GM12878 (cell line): ENCODE measurements around the gene CENPX. TPM values are rescaled to one million over a fixed set of nuclear protein-coding genes. Genes with fewer than 3 reads are reported as not detected.

Experiments
- ASH2L ChIP-seq: fragments of 300-600, 200-600 bp; sonication (generic); IDR thresholded peaks from 2 replicates; pipeline ENCODE4 v1.6.1; 2017; ENCODE audit warnings: low read depth, mild to moderate bottlenecking, borderline replicate concordance
- BHLHE40 ChIP-seq, 2 experiments: fragments of 450-650 bp in 1 of 2; IDR thresholded peaks; 2 replicates each; pipeline ENCODE4 v1.6.1; 2011 to 2017; ENCODE audit warnings: low read depth in 2 of 2, borderline replicate concordance in 1 of 2, improper control_type of control experiment in 1 of 2, low read length in 1 of 2, mild to moderate bottlenecking in 1 of 2
- EGR1 ChIP-seq, 2 experiments: IDR thresholded peaks; 1 replicate in 1 of 2; 2 replicates in 1 of 2; pipeline ENCODE4 v1.6.1; 2011 to 2012; ENCODE audit warnings: low read depth in 2 of 2, low read length in 2 of 2, borderline replicate concordance in 1 of 2, mild to moderate bottlenecking in 1 of 2, moderate library complexity in 1 of 2
- GATAD2B ChIP-seq: fragments of 450-650 bp; conservative IDR thresholded peaks from 2 replicates; pipeline ENCODE4 v1.6.1; 2017; ENCODE audit warnings: low read depth, mild to moderate bottlenecking, moderate library complexity
- IKZF1 ChIP-seq: fragments of 450-650 bp; conservative IDR thresholded peaks from 2 replicates; pipeline ENCODE4 v1.6.1; 2017; ENCODE audit warnings: antibody characterized with exemption, mild to moderate bottlenecking
- IRF4 ChIP-seq: IDR thresholded peaks from 2 replicates; pipeline ENCODE4 v1.6.1; 2011; ENCODE audit warnings: low read depth, low read length
- JUNB ChIP-seq: IDR thresholded peaks from 2 replicates; pipeline ENCODE4 v1.6.1; 2016; ENCODE audit warnings: antibody characterized with exemption, mild to moderate bottlenecking
- MTA3 ChIP-seq: IDR thresholded peaks from 2 replicates; pipeline ENCODE4 v1.6.1; 2012; ENCODE audit warnings: low read length, inconsistent platforms, borderline replicate concordance
- MYC ChIP-seq: IDR thresholded peaks from 2 replicates; pipeline ENCODE4 v1.6.1; 2011; ENCODE audit warnings: mild to moderate bottlenecking, low read length, moderate library complexity, inconsistent platforms; ENCODE audit not compliant: insufficient read depth, insufficient replicate concordance, insufficient read length, severe bottlenecking
- SIX5 ChIP-seq: IDR thresholded peaks from 2 replicates; pipeline ENCODE4 v1.6.1; 2011; ENCODE audit warnings: mild to moderate bottlenecking, low read depth, low read length, moderate library complexity; ENCODE audit not compliant: severe bottlenecking
- SMC3 ChIP-seq: IDR thresholded peaks from 2 replicates; pipeline ENCODE4 v1.6.1; 2011; ENCODE audit warnings: low read length, improper control_type of control experiment, borderline replicate concordance
- TCF12 ChIP-seq: IDR thresholded peaks from 2 replicates; pipeline ENCODE4 v1.6.1; 2011; ENCODE audit warnings: low read depth, mild to moderate bottlenecking, low read length
- TCF3 ChIP-seq: IDR thresholded peaks from 2 replicates; pipeline ENCODE4 v1.6.1; 2012; ENCODE audit warnings: low read depth, mild to moderate bottlenecking, low read length, borderline replicate concordance; ENCODE audit not compliant: insufficient read depth
- ZNF24 ChIP-seq: fragments of 450-650 bp; IDR thresholded peaks from 2 replicates; pipeline ENCODE4 v1.6.1; 2017; ENCODE audit warnings: antibody characterized with exemption, mild to moderate bottlenecking
- ZSCAN29 ChIP-seq: fragments of 450-650 bp; IDR thresholded peaks from 2 replicates; pipeline ENCODE4 v1.6.1; 2017; ENCODE audit warnings: mild to moderate bottlenecking, moderate library complexity
- ZZZ3 ChIP-seq: IDR thresholded peaks from 2 replicates; pipeline ENCODE4 v1.6.1; 2011; ENCODE audit warnings: low read depth; ENCODE audit not compliant: control insufficient read depth, insufficient read length
- polyA plus RNA-seq, 11 experiments: library from polyadenylated mRNA; depleted of rRNA in 4 of 11; unstranded in 6 of 11; stranded (reverse) in 5 of 11; fragments of >200 nt; fragmentation: Nextera tagmentation in 4 of 11; fragmentation: Illumina TruSeq in 1 of 11; extraction: Ambion mirVana in 4 of 11; extraction: Trizol in 1 of 11; gene quantifications; 1 replicate in 1 of 11; 2 replicates in 10 of 11; pipeline versions ENCODE4 v1.2.1 to v1.2.3, GENCODE V29; 2011 to 2016; ENCODE audit warnings: inconsistent platforms in 2 of 11, missing spikeins in 2 of 11, low read depth in 1 of 11
- total RNA-seq, 4 experiments: library from RNA; depleted of rRNA in 3 of 4; stranded (reverse); fragments of >200 nt in 3 of 4; fragmentation: Illumina TruSeq in 1 of 4; extraction: Trizol in 1 of 4; gene quantifications; 2 replicates each; pipeline versions ENCODE4 v1.2.1 to v1.2.3, GENCODE V29; 2013 to 2021
- TF ChIP-seq, protein P1 (sequence below): IDR thresholded peaks from 2 replicates; pipeline ENCODE4 v1.6.1; 2012; ENCODE audit warnings: improper control_type of control experiment, low read depth, low read length; ENCODE audit not compliant: insufficient replicate concordance
- TF ChIP-seq, protein P2 (sequence below): fragments of 450-650 bp; IDR thresholded peaks from 2 replicates; pipeline ENCODE4 v1.6.1; 2016; ENCODE audit warnings: mild to moderate bottlenecking, moderate library complexity, borderline replicate concordance
- TF ChIP-seq, protein P3 (sequence below): fragments of 450-650 bp; IDR thresholded peaks from 2 replicates; pipeline ENCODE4 v1.6.1; 2014; ENCODE audit warnings: mild to moderate bottlenecking

Gene CENPX
- total and polyA plus RNA-seq, 10 of the 15 experiments (the other 5 are each of a cell fraction or from before 2014, with no cell fraction given) = 11.7 to 182 (median 71.9) TPM

DNA sequence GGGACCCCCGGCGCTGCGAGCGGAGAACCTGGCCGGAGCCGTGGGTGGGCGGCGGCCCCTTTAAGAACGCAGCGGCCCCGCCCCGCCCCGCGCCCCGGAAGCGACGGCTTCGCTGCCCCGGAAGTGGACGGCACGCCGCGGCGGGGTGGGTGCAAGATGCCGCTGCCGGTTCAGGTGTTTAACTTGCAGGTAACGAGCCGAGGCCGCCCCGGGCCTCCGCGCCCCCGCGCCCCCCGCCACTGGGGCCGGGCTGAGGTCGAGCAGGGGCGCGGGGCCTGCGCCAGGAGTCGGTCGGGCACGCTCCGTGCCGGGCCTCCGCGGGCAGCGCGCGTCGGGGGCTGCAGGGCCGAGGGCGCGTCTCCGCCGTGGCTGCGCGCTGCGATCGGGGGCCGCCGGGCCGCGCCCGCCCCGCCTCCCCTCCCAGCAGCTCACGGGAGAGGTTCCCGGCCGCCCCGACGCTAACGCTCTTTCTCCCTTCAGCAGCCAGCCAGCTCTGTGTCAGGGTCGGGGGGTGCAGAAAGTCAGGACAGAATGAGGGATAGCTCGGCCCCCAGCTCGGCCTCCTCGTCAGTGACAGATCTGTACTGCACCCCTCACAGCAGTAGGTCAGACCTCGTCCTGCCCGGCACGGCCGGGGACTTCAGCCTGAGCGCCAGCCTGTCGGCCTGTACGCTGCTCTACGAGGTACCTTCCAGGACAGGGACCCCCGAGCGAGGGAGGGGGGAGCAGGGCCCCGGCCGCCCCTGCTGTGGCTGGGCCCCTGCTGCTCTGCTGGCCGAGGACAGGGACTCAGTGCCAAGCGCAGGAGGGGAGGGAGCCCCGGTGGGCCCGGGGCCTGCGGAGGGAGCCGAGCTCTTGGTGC is 29.3 kb upstream of the CENPX start, which contains the start of the genes GPS1 and RFNG (continued):
- TF ChIP-seq, protein P1, sequence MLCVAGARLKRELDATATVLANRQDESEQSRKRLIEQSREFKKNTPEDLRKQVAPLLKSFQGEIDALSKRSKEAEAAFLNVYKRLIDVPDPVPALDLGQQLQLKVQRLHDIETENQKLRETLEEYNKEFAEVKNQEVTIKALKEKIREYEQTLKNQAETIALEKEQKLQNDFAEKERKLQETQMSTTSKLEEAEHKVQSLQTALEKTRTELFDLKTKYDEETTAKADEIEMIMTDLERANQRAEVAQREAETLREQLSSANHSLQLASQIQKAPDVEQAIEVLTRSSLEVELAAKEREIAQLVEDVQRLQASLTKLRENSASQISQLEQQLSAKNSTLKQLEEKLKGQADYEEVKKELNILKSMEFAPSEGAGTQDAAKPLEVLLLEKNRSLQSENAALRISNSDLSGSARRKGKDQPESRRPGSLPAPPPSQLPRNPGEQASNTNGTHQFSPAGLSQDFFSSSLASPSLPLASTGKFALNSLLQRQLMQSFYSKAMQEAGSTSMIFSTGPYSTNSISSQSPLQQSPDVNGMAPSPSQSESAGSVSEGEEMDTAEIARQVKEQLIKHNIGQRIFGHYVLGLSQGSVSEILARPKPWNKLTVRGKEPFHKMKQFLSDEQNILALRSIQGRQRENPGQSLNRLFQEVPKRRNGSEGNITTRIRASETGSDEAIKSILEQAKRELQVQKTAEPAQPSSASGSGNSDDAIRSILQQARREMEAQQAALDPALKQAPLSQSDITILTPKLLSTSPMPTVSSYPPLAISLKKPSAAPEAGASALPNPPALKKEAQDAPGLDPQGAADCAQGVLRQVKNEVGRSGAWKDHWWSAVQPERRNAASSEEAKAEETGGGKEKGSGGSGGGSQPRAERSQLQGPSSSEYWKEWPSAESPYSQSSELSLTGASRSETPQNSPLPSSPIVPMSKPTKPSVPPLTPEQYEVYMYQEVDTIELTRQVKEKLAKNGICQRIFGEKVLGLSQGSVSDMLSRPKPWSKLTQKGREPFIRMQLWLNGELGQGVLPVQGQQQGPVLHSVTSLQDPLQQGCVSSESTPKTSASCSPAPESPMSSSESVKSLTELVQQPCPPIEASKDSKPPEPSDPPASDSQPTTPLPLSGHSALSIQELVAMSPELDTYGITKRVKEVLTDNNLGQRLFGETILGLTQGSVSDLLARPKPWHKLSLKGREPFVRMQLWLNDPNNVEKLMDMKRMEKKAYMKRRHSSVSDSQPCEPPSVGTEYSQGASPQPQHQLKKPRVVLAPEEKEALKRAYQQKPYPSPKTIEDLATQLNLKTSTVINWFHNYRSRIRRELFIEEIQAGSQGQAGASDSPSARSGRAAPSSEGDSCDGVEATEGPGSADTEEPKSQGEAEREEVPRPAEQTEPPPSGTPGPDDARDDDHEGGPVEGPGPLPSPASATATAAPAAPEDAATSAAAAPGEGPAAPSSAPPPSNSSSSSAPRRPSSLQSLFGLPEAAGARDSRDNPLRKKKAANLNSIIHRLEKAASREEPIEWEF = no peak
- no peak for TF ChIP-seq TCF12
- TF ChIP-seq SMC3 = no peak
- TF ChIP-seq MTA3 = no peak
- TF ChIP-seq EGR1 (IDR thresholded peaks at IDR 0.05; ENCODE audit: borderline replicate concordance in 1 of 2, low read depth in 2 of 2, low read length in 2 of 2) = peak; percentile 51 to 53
- no peak for TF ChIP-seq MYC
- peak; percentile 78 for TF ChIP-seq IKZF1
- TF ChIP-seq, protein P2, sequence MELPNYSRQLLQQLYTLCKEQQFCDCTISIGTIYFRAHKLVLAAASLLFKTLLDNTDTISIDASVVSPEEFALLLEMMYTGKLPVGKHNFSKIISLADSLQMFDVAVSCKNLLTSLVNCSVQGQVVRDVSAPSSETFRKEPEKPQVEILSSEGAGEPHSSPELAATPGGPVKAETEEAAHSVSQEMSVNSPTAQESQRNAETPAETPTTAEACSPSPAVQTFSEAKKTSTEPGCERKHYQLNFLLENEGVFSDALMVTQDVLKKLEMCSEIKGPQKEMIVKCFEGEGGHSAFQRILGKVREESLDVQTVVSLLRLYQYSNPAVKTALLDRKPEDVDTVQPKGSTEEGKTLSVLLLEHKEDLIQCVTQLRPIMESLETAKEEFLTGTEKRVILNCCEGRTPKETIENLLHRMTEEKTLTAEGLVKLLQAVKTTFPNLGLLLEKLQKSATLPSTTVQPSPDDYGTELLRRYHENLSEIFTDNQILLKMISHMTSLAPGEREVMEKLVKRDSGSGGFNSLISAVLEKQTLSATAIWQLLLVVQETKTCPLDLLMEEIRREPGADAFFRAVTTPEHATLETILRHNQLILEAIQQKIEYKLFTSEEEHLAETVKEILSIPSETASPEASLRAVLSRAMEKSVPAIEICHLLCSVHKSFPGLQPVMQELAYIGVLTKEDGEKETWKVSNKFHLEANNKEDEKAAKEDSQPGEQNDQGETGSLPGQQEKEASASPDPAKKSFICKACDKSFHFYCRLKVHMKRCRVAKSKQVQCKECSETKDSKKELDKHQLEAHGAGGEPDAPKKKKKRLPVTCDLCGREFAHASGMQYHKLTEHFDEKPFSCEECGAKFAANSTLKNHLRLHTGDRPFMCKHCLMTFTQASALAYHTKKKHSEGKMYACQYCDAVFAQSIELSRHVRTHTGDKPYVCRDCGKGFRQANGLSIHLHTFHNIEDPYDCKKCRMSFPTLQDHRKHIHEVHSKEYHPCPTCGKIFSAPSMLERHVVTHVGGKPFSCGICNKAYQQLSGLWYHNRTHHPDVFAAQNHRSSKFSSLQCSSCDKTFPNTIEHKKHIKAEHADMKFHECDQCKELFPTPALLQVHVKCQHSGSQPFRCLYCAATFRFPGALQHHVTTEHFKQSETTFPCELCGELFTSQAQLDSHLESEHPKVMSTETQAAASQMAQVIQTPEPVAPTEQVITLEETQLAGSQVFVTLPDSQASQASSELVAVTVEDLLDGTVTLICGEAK = peak; percentile 70
- no peak for TF ChIP-seq ZSCAN29
- TF ChIP-seq BHLHE40 (IDR thresholded peaks at IDR 0.05; ENCODE audit: borderline replicate concordance in 1 of 2, low read depth in 2 of 2, low read length in 1 of 2) = peak in 1 of 2 experiments; percentile 52; a peak in 2 of 4 replicates
- TF ChIP-seq SIX5 = peak; percentile 54
- 0 out of 2 replicates have a peak, but pooled peaks have one; percentile 14 for TF ChIP-seq TCF3
- peak; percentile 46 for TF ChIP-seq GATAD2B
- TF ChIP-seq ZNF24 = no peak
- TF ChIP-seq JUNB = no peak
- TF ChIP-seq ZZZ3 = no peak
- TF ChIP-seq ASH2L = peak; percentile 37; the same call in 1 of the 2 replicates
- TF ChIP-seq, protein P3, sequence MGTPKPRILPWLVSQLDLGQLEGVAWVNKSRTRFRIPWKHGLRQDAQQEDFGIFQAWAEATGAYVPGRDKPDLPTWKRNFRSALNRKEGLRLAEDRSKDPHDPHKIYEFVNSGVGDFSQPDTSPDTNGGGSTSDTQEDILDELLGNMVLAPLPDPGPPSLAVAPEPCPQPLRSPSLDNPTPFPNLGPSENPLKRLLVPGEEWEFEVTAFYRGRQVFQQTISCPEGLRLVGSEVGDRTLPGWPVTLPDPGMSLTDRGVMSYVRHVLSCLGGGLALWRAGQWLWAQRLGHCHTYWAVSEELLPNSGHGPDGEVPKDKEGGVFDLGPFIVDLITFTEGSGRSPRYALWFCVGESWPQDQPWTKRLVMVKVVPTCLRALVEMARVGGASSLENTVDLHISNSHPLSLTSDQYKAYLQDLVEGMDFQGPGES = no peak
- TF ChIP-seq IRF4 = no peak
